HG03108 (cell line): ENCODE results near the gene FNBP1L.

Source experiments
- ATAC-seq: cut with Tn5 transposase; IDR thresholded peaks from one replicate; pipeline ENCODE4 v1.9.1; 2021; ENCODE audit warnings: moderate library complexity; ENCODE audit not compliant: unreplicated experiment

Gene FNBP1L

GRCh38 chr1:93447481-93448291, at the start of gene FNBP1L:
Gene FNBP1L (plus strand): TSS chr1:93448118. CDS start chr1:93448282, 164 bp downstream.
- no peak for ATAC-seq

GRCh38 chr1:93399781-93400180, 48.1 kb upstream of the FNBP1L start:
- no peak for ATAC-seq

- ATAC-seq, result no peak
Measured at GRCh38 chr1:93408203-93408602, 39.7 kb upstream of the FNBP1L start.

- no peak for ATAC-seq
Measured at GRCh38 chr1:93411000-93411399, 36.9 kb upstream of the FNBP1L start.

GRCh38 chr1:93414749-93415148, 33.2 kb upstream of the FNBP1L start:
- ATAC-seq, result no peak

GRCh38 chr1:93415296-93415695, 32.6 kb upstream of the FNBP1L start:
- no peak for ATAC-seq

- ATAC-seq, result no peak
Measured at GRCh38 chr1:93416183-93416582, 31.7 kb upstream of the FNBP1L start.

- no peak for ATAC-seq
Measured at GRCh38 chr1:93419344-93419743, 28.6 kb upstream of the FNBP1L start.

GRCh38 chr1:93420400-93420799, 27.5 kb upstream of the FNBP1L start:
- ATAC-seq, result no peak

GRCh38 chr1:93426181-93426580, 21.7 kb upstream of the FNBP1L start:
- no peak for ATAC-seq

GRCh38 chr1:93427656-93428055, 20.3 kb upstream of the FNBP1L start:
- no peak for ATAC-seq

GRCh38 chr1:93433407-93433961, 14.4 kb upstream of the FNBP1L start:
- ATAC-seq, result no peak

GRCh38 chr1:93434088-93434487, 13.8 kb upstream of the FNBP1L start:
- ATAC-seq, result no peak

- ATAC-seq, result no peak
Measured at GRCh38 chr1:93434987-93435386, 12.9 kb upstream of the FNBP1L start.

- ATAC-seq, result no peak
Measured at GRCh38 chr1:93435443-93435842, 12.5 kb upstream of the FNBP1L start.

GRCh38 chr1:93436496-93436895, 11.4 kb upstream of the FNBP1L start:
- no peak for ATAC-seq

- no peak for ATAC-seq
Measured at GRCh38 chr1:93437976-93438605, 9.8 kb upstream of the FNBP1L start.

GRCh38 chr1:93438716-93439115, 9.2 kb upstream of the FNBP1L start:
- ATAC-seq, result no peak

- ATAC-seq, result no peak
Measured at GRCh38 chr1:93440272-93440671, 7.6 kb upstream of the FNBP1L start.

- no peak for ATAC-seq
Measured at GRCh38 chr1:93440706-93441105, 7.2 kb upstream of the FNBP1L start.

GRCh38 chr1:93441589-93441988, 6.3 kb upstream of the FNBP1L start:
- no peak for ATAC-seq

GRCh38 chr1:93442008-93442666, 5.8 kb upstream of the FNBP1L start:
- no peak for ATAC-seq
